ENCODE measurements around the gene MBL2.

DNA sequence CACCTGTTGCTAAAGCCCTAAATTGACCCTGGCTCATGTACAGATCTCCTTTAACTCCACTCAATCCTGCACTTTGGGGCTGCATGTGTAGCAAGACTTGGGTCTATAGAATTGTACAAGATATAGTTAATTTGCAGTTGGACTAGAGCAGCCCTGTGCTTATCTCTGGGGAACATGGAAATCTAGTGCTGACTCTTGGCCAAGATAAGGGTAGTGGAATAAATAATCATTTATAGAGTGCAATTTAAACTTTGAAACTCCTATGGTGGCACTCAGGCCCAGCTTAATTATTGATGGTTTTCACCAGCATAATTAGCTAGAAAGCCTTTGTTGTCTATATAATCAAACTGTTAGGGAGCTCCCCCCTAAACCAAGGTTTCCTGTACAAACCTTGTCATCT lies 39.2 kb upstream of the MBL2 start:
- TF ChIP-seq POLR2A (IDR thresholded peaks at IDR 0.05) (no peak), CTCF (IDR thresholded peaks at IDR 0.05) (no peak)

All from esophagus squamous epithelium (tissue), 4 donors.